Large intestine (tissue), 3 donors: ENCODE data around the gene LGR6. TPM values are rescaled to one million over a fixed set of nuclear protein-coding genes. Genes with fewer than 3 reads are reported as not detected.

Experiments
- DNase-seq, 2 donors: peaks; one replicate each; pipeline versions ENCODE4 v3.0.0 to v3.0.0-alpha.2; 2013
- H3K27ac ChIP-seq: one replicate; pipeline ENCODE4 v1.5.1; 2013; ENCODE audit warnings: low read length
- H3K27me3 ChIP-seq: 2 replicates; pipeline ENCODE4 v1.6.1; 2013; ENCODE audit warnings: low read length; ENCODE audit not compliant: control insufficient read depth, insufficient read depth
- H3K36me3 ChIP-seq: 2 replicates; pipeline ENCODE4 v1.6.1; 2013; ENCODE audit warnings: low read length; ENCODE audit not compliant: control insufficient read depth, insufficient read depth
- H3K4me1 ChIP-seq: one replicate; pipeline ENCODE4 v1.6.1; 2013; ENCODE audit warnings: low read length; ENCODE audit not compliant: control insufficient read depth, insufficient read depth
- H3K4me3 ChIP-seq: one replicate; pipeline ENCODE4 v1.5.1; 2013; ENCODE audit warnings: low read length
- H3K9me3 ChIP-seq: one replicate; pipeline ENCODE4 v1.6.1; 2013; ENCODE audit warnings: mild to moderate bottlenecking, low read depth, low read length, moderate library complexity; ENCODE audit not compliant: control insufficient read depth
- WGBS: methylation state at CpG from one replicate; pipeline ENCODE4 v1.1.5; 2013; ENCODE audit warnings: low lambda C conversion rate; ENCODE audit not compliant: insufficient coverage; 5-methylcytosine and 5-hydroxymethylcytosine counted together
- polyA plus RNA-seq: library from polyadenylated mRNA; unstranded; fragments of 120-200 nt; gene quantifications from one replicate; pipeline ENCODE4 v1.2.1, GENCODE V29; 2013

LGR6 gene
- polyA plus RNA-seq, 1 donor, result 0.36 TPM

DNA sequence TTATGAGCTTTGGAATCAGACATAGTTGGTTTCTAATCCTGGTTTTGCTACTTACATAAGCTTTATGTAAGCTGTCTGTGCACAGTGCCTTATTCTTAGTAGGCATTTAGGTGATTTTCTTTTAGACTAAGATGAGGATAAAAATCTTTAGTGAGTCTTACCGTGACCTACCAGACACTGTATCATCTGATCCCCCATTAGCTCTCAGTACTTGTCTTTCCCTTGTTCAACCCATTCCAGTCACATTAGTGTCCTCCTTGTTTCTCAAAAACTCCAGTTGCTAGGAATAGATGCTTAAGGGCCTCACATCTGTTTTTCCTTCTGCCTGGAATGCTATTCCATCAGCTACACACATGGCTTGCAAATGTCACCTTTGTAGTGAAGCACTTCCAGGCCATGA is 173.7 kb downstream of the LGR6 start:
- Histone ChIP-seq H3K27me3 (no peaks in the 10 kb centered on the region), H3K36me3 (no peaks in the 10 kb centered on the region), H3K4me3 (no peak overlapping the region), H3K9me3 (no peaks in the 10 kb centered on the region), H3K4me1 (no peaks in the 10 kb centered on the region), H3K27ac (no peak overlapping the region)
- DNase-seq, result no peak
- WGBS, result no CpG with 5 or more reads among the region's 1 CpG

Other genes with a start within 250 kb of the LGR6 start
- gene LMOD1, start 247.3 kb upstream of the LGR6 start, polyA plus RNA-seq, result 17.3 TPM
- 41.6 TPM for gene TIMM17A, start 238.3 kb upstream of the LGR6 start, polyA plus RNA-seq
- gene RNPEP, start 211.2 kb upstream of the LGR6 start, polyA plus RNA-seq, result 55.9 TPM
- 594 TPM for gene ELF3, start 183.2 kb upstream of the LGR6 start, polyA plus RNA-seq
- gene GPR37L1, start 70.9 kb upstream of the LGR6 start, polyA plus RNA-seq, result 0.10 TPM
- 37.4 TPM for gene ARL8A, start 49.1 kb upstream of the LGR6 start, polyA plus RNA-seq
- gene PTPN7, start 33.2 kb upstream of the LGR6 start, polyA plus RNA-seq, result 4.4 TPM
- 17.7 TPM for gene UBE2T, start 148.1 kb downstream of the LGR6 start, polyA plus RNA-seq
- 51.8 TPM for gene PPP1R12B, start 154.9 kb downstream of the LGR6 start, polyA plus RNA-seq